H9 (cell line): ENCODE data around the gene NUP107. TPM values are rescaled to one million over a fixed set of nuclear protein-coding genes. Genes with fewer than 3 reads are reported as not detected.
A peak's percentile ranks its signal among the peaks of the same experiment; 100 is the strongest.

ENCODE experiments used
- DNase-seq: peaks from one replicate; pipeline ENCODE4 v3.0.0-alpha.2; 2017
- H2AFZ ChIP-seq: one replicate; pipeline ENCODE4 v1.6.1; 2013; ENCODE audit warnings: mild to moderate bottlenecking, low read length, control low read depth, moderate library complexity
- H2AK5ac ChIP-seq: 2 replicates; pipeline ENCODE4 v1.6.1; 2013; ENCODE audit warnings: low read length, control low read depth, mixed read lengths; ENCODE audit not compliant: insufficient read length
- H2BK120ac ChIP-seq: one replicate; pipeline ENCODE4 v1.6.1; 2013; ENCODE audit warnings: low read depth, mild to moderate bottlenecking, low read length, control low read depth, inconsistent platforms; ENCODE audit not compliant: poor library complexity, severe bottlenecking
- H2BK12ac ChIP-seq: 2 replicates; pipeline ENCODE4 v1.6.1; 2013; ENCODE audit warnings: low read length, control low read depth, mixed read lengths, low read depth; ENCODE audit not compliant: insufficient read length
- H2BK15ac ChIP-seq: 2 replicates; pipeline ENCODE4 v1.6.1; 2013; ENCODE audit warnings: low read depth, low read length, control low read depth
- H2BK20ac ChIP-seq: one replicate; pipeline ENCODE4 v1.6.1; 2013; ENCODE audit warnings: low read depth, mild to moderate bottlenecking, low read length, control low read depth, inconsistent platforms; ENCODE audit not compliant: poor library complexity, severe bottlenecking
- H2BK5ac ChIP-seq: 2 replicates; pipeline ENCODE4 v1.6.1; 2013; ENCODE audit warnings: low read length, control low read depth, mixed read lengths; ENCODE audit not compliant: insufficient read length
- H3K14ac ChIP-seq: 2 replicates; pipeline ENCODE4 v1.6.1; 2013; ENCODE audit warnings: low read length, control low read depth; ENCODE audit not compliant: insufficient read depth
- H3K18ac ChIP-seq: 2 replicates; pipeline ENCODE4 v1.6.1; 2013; ENCODE audit warnings: low read depth, mild to moderate bottlenecking, mixed read lengths, low read length, control low read depth; ENCODE audit not compliant: insufficient read length
- H3K23ac ChIP-seq: 2 replicates; pipeline ENCODE4 v1.6.1; 2013; ENCODE audit warnings: low read length, control low read depth, mixed read lengths, low read depth; ENCODE audit not compliant: insufficient read length
- H3K23me2 ChIP-seq: 2 replicates; pipeline ENCODE4 v1.6.1; 2013; ENCODE audit warnings: low read depth, mild to moderate bottlenecking, mixed read lengths, low read length, control low read depth; ENCODE audit not compliant: insufficient read length, poor library complexity, severe bottlenecking
- H3K27ac ChIP-seq: 2 replicates; pipeline ENCODE4 v1.5.1; 2013; ENCODE audit warnings: low read length, control low read depth, mixed read lengths, low read depth; ENCODE audit not compliant: insufficient read length
- H3K27me3 ChIP-seq: 2 replicates; pipeline ENCODE4 v1.6.1; 2013; ENCODE audit warnings: low read length, control low read depth, inconsistent platforms; ENCODE audit not compliant: insufficient read depth
- H3K4ac ChIP-seq: 2 replicates; pipeline ENCODE4 v1.6.1; 2013; ENCODE audit warnings: low read depth, mild to moderate bottlenecking, control low read depth, inconsistent platforms, low read length, moderate library complexity
- H3K4me1 ChIP-seq: 2 replicates; pipeline ENCODE4 v1.6.1; 2013; ENCODE audit warnings: low read length, control low read depth, inconsistent platforms; ENCODE audit not compliant: insufficient read depth
- H3K4me2 ChIP-seq: 2 replicates; pipeline ENCODE4 v1.6.1; 2013; ENCODE audit warnings: low read length, control low read depth, mixed read lengths; ENCODE audit not compliant: insufficient read length, insufficient read depth
- H3K56ac ChIP-seq: 2 replicates; pipeline ENCODE4 v1.6.1; 2013; ENCODE audit warnings: low read depth, mild to moderate bottlenecking, mixed read lengths, low read length, control low read depth; ENCODE audit not compliant: insufficient read length
- H3K79me1 ChIP-seq: 2 replicates; pipeline ENCODE4 v1.6.1; 2013; ENCODE audit warnings: low read depth, mild to moderate bottlenecking, moderate library complexity, low read length, control low read depth, inconsistent platforms; ENCODE audit not compliant: insufficient read depth, poor library complexity, severe bottlenecking
- H3K79me2 ChIP-seq: 2 replicates; pipeline ENCODE4 v1.6.1; 2013; ENCODE audit warnings: low read length, control low read depth, inconsistent platforms; ENCODE audit not compliant: insufficient read depth
- H3K9ac ChIP-seq: 2 replicates; pipeline ENCODE4 v1.6.1; 2013; ENCODE audit warnings: low read length, control low read depth, mixed read lengths; ENCODE audit not compliant: insufficient read length; ENCODE audit errors: extremely low read depth
- H3K9me3 ChIP-seq: one replicate; pipeline ENCODE4 v1.6.1; 2013; ENCODE audit warnings: low read depth, low read length, inconsistent platforms; ENCODE audit not compliant: control insufficient read depth
- H3T11ph ChIP-seq: one replicate; pipeline ENCODE4 v1.6.1; 2013; ENCODE audit warnings: mild to moderate bottlenecking, low read length, control low read depth, inconsistent platforms
- H4K20me1 ChIP-seq: one replicate; pipeline ENCODE4 v1.6.1; 2013; ENCODE audit not compliant: control insufficient read depth, insufficient read length, insufficient read depth
- H4K5ac ChIP-seq: 2 replicates; pipeline ENCODE4 v1.6.1; 2013; ENCODE audit warnings: low read depth, mild to moderate bottlenecking, mixed read lengths, low read length, control low read depth; ENCODE audit not compliant: insufficient read length
- H4K8ac ChIP-seq: replicated peaks from 2 replicates; pipeline ENCODE4 v1.6.1; 2013; ENCODE audit warnings: low read length, control low read depth, mixed read lengths, low read depth; ENCODE audit not compliant: insufficient read length
- H4K91ac ChIP-seq: 2 replicates; pipeline ENCODE4 v1.6.1; 2013; ENCODE audit warnings: low read depth, mild to moderate bottlenecking, moderate library complexity, mixed read lengths, low read length, control low read depth; ENCODE audit not compliant: insufficient read length
- H3K27ac Mint-ChIP-seq, 3 experiments: 2 replicates in 2 of 3; 3 replicates in 1 of 3; pipeline ENCODE4 v1.8.0; 2020 to 2021; ENCODE audit warnings: mixed read lengths in 3 of 3, mild to moderate bottlenecking in 1 of 3, moderate library complexity in 1 of 3
- H3K27me3 Mint-ChIP-seq: 2 replicates; pipeline ENCODE4 v1.8.0; 2021; ENCODE audit warnings: low read depth, mild to moderate bottlenecking, moderate library complexity, mixed read lengths
- H3K36me3 Mint-ChIP-seq, 3 experiments: 2 replicates in 2 of 3; 3 replicates in 1 of 3; pipeline ENCODE4 v1.8.0; 2020 to 2021; ENCODE audit warnings: low read depth in 3 of 3, mixed read lengths in 3 of 3; ENCODE audit not compliant: insufficient read depth in 1 of 3
- H3K4me1 Mint-ChIP-seq, 2 experiments: 2 replicates each; pipeline ENCODE4 v1.8.0; 2020; ENCODE audit warnings: mixed read lengths in 2 of 2
- H3K4me3 Mint-ChIP-seq, 2 experiments: 2 replicates in 1 of 2; 3 replicates in 1 of 2; pipeline ENCODE4 v1.8.0; 2020 to 2021; ENCODE audit warnings: mild to moderate bottlenecking in 2 of 2, mixed read lengths in 2 of 2, moderate library complexity in 1 of 2
- H3K9me3 Mint-ChIP-seq, 2 experiments: 2 replicates in 1 of 2; 3 replicates in 1 of 2; pipeline ENCODE4 v1.8.0; 2020; ENCODE audit warnings: mild to moderate bottlenecking in 2 of 2, mixed read lengths in 2 of 2, moderate library complexity in 1 of 2
- WGBS: extraction: QIAGEN DNeasy Blood & Tissue Kit; methylation state at CpG from one replicate; pipeline ENCODE4 v1.1.7; 2013; ENCODE audit warnings: missing lambda C conversion rate, low lambda C conversion rate, mixed read lengths; ENCODE audit not compliant: insufficient read length; ENCODE audit errors: extremely low coverage; 5-methylcytosine and 5-hydroxymethylcytosine counted together
- total RNA-seq: library from RNA; stranded (reverse); gene quantifications from 2 replicates; pipeline ENCODE4 v1.2.1, GENCODE V29; 2021
- TF ChIP-seq, protein P1 (sequence below): fragments of 200-600 bp; sonication (generic); conservative IDR thresholded peaks from 3 replicates; pipeline ENCODE4 v1.8.0; 2021; ENCODE audit warnings: antibody characterized with exemption, mild to moderate bottlenecking

NUP107 gene
- total RNA-seq, 1 experiment from 2014 or later: 147 TPM

DNA sequence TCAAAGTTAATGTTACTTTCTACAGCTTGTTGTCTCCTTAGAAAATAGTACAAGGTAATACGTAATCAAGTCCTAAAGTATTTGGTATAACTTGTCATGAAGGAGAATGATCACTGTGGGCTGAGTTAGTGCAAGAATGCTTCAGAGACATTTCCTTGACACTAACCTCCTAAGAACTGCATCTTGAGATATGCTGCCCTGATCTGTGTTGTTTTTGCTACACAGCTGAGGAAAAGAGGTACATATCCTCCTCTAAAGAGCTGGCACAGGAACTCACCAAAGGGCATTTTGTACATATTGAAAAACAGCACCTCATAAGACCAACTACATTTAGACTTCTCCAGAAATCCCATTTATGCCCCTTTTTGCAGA is 47.4 kb upstream of the NUP107 start:
- no peak overlapping the region for H4K8ac ChIP-seq
- H3K79me1 ChIP-seq: peaks cover 7% of the 10 kb centered on the region
- no peaks in the 10 kb centered on the region for H3K27me3 ChIP-seq
- TF ChIP-seq, protein P1, sequence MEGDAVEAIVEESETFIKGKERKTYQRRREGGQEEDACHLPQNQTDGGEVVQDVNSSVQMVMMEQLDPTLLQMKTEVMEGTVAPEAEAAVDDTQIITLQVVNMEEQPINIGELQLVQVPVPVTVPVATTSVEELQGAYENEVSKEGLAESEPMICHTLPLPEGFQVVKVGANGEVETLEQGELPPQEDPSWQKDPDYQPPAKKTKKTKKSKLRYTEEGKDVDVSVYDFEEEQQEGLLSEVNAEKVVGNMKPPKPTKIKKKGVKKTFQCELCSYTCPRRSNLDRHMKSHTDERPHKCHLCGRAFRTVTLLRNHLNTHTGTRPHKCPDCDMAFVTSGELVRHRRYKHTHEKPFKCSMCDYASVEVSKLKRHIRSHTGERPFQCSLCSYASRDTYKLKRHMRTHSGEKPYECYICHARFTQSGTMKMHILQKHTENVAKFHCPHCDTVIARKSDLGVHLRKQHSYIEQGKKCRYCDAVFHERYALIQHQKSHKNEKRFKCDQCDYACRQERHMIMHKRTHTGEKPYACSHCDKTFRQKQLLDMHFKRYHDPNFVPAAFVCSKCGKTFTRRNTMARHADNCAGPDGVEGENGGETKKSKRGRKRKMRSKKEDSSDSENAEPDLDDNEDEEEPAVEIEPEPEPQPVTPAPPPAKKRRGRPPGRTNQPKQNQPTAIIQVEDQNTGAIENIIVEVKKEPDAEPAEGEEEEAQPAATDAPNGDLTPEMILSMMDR: no peak
- Mint-ChIP-seq H3K36me3 (peaks cover 0 to 4% (median 3%) of the 10 kb centered on the region in 3 experiments; a peak in 2 of 7 replicates), H3K27ac (peak overlapping the region in 1 of 3 experiments; percentile 70; a peak in 1 of 7 replicates), H3K4me3 (no peak overlapping the region), H3K9me3 (no peaks in the 10 kb centered on the region), H3K27me3 (no peaks in the 10 kb centered on the region), H3K4me1 (no peaks in the 10 kb centered on the region; a peak in 1 of 4 replicates)
- no peak overlapping the region for H2BK15ac ChIP-seq
- peaks cover 13% of the 10 kb centered on the region; the same call in 1 of the 2 replicates for H3K79me2 ChIP-seq
- H2AK5ac ChIP-seq: no peak overlapping the region
- no peaks in the 10 kb centered on the region for H4K20me1 ChIP-seq
- H3K4me2 ChIP-seq: no peak overlapping the region
- H3K9me3 ChIP-seq: no peaks in the 10 kb centered on the region
- H2BK20ac ChIP-seq: no peak overlapping the region
- no CpG with 5 or more reads among the region's 1 CpG for WGBS
- no peak overlapping the region for H2BK5ac ChIP-seq
- H3K18ac ChIP-seq: no peak overlapping the region
- H3K23ac ChIP-seq: no peak overlapping the region
- no peak for DNase-seq
- no peak overlapping the region for H4K91ac ChIP-seq
- H3K4ac ChIP-seq: no peak overlapping the region
- H3K4me1 ChIP-seq: no peaks in the 10 kb centered on the region
- H3K56ac ChIP-seq: no peak overlapping the region
- no peak overlapping the region for H3T11ph ChIP-seq
- H3K23me2 ChIP-seq: no peaks in the 10 kb centered on the region
- no peak overlapping the region for H3K14ac ChIP-seq
- H2AFZ ChIP-seq: no peak overlapping the region
- no peak overlapping the region for H2BK120ac ChIP-seq
- H3K9ac ChIP-seq: no peak overlapping the region
- H4K5ac ChIP-seq: no peak overlapping the region
- H3K27ac ChIP-seq: no peak overlapping the region
- no peak overlapping the region for H2BK12ac ChIP-seq
